CD4-positive, alpha-beta T cell treated with Interleukin-6 at 100 ng/mL for 8 hours (primary cell): ENCODE measurements around the gene B3GAT1.

Experiments
- DNase-seq: peaks from one replicate; pipeline ENCODE4 v3.0.0-alpha.2; 2020; ENCODE audit warnings: mixed read lengths, low spot score

Gene B3GAT1

GRCh38 chr11:134441706-134442105, 29.7 kb upstream of the B3GAT1 start:
- DNase-seq, result no peak

- no peak for DNase-seq
Observed at GRCh38 chr11:134441281-134441680, 29.2 kb upstream of the B3GAT1 start.

GRCh38 chr11:134440851-134441250, 28.8 kb upstream of the B3GAT1 start:
- DNase-seq, result no peak

GRCh38 chr11:134438542-134439537, 26.8 kb upstream of the B3GAT1 start:
- DNase-seq, result no peak

- DNase-seq, result no peak
Observed at GRCh38 chr11:134437821-134438220, 25.8 kb upstream of the B3GAT1 start.

GRCh38 chr11:134436781-134437180, 24.7 kb upstream of the B3GAT1 start:
- no peak for DNase-seq

- DNase-seq, result no peak
Observed at GRCh38 chr11:134433806-134434205, 21.8 kb upstream of the B3GAT1 start.

GRCh38 chr11:134433251-134433650, 21.2 kb upstream of the B3GAT1 start:
- no peak for DNase-seq

GRCh38 chr11:134432776-134433175, 20.7 kb upstream of the B3GAT1 start:
- no peak for DNase-seq

GRCh38 chr11:134429106-134429505, 17.1 kb upstream of the B3GAT1 start:
- DNase-seq, result no peak

GRCh38 chr11:134425816-134426536, 13.9 kb upstream of the B3GAT1 start:
- no peak for DNase-seq

- DNase-seq, result no peak
Observed at GRCh38 chr11:134425413-134425812, 13.4 kb upstream of the B3GAT1 start.

GRCh38 chr11:134423106-134423505, 11.1 kb upstream of the B3GAT1 start:
- DNase-seq, result no peak

GRCh38 chr11:134417871-134418840, 6.1 kb upstream of the B3GAT1 start:
- no peak for DNase-seq

GRCh38 chr11:134416726-134417125, 4.7 kb upstream of the B3GAT1 start:
- no peak for DNase-seq

- no peak for DNase-seq
Observed at GRCh38 chr11:134414766-134415765, 3.0 kb upstream of the B3GAT1 start.

GRCh38 chr11:134413826-134414731, 2.0 kb upstream of the B3GAT1 start:
- DNase-seq, result no peak

GRCh38 chr11:134413043-134413825, 1.2 kb upstream of the B3GAT1 start:
- DNase-seq, result no peak

GRCh38 chr11:134410766-134411165, 1.3 kb downstream of the B3GAT1 start:
- no peak for DNase-seq
